HepG2 (cell line): ENCODE results near the gene PLEKHA6. TPM values are rescaled to one million over a fixed set of nuclear protein-coding genes. Genes with fewer than 3 reads are reported as not detected.
A peak's percentile ranks its signal among the peaks of the same experiment; 100 is the strongest.

ENCODE experiments used
- ATAC-seq: fragments of 200-7000 bp; cut with Tn5 transposase; 3 replicates; pipeline ENCODE4 v1.9.1; 2020; ENCODE audit warnings: mild to moderate bottlenecking, moderate library complexity
- BruUV-seq: library from RNA; stranded (reverse); fragments of 400-500 nt; replicated peaks from 2 replicates; lab custom pipeline; 2021; lab: Mats Ljungman, UMichigan
- CTCF ChIA-PET: fragments of 300-600 bp; formaldehyde crosslinking; extraction: SDS; loops from one replicate; lab custom pipeline; 2021; ENCODE audit warnings: low total read pairs, inconsistent platforms, low intra/inter-chr PET ratio; lab: Yijun Ruan, JAX
- POLR2A ChIA-PET: fragments of 350-600 bp; sonication (Branson Sonifier 250); formaldehyde crosslinking; loops from one replicate; lab custom pipeline; 2020; ENCODE audit warnings: antibody characterized with exemption, inconsistent platforms; lab: Yijun Ruan, JAX
- DNase-seq: peaks from one replicate; pipeline ENCODE4 v3.0.0-alpha.2; 2015; ENCODE audit warnings: low spot score
- FAIRE-seq: peaks from 3 replicates; lab custom pipeline; 2011; peaks lifted over from hg19 to GRCh38; lab: Jason Lieb, UNC
- H2AFZ ChIP-seq: one replicate; pipeline ENCODE4 v1.6.1; 2011; ENCODE audit warnings: low read length, inconsistent platforms
- H3K27ac ChIP-seq: fragments of 300-600 bp; 3 replicates; pipeline ENCODE4 v1.8.0; 2011; ENCODE audit warnings: mixed run types, mild to moderate bottlenecking, mixed read lengths, low read length, inconsistent platforms; ENCODE audit not compliant: insufficient read depth; ENCODE audit errors: extremely low read length
- H3K27me3 ChIP-seq, 2 experiments: fragments of 200-600 bp in 1 of 2; 2 replicates in 1 of 2; 3 replicates in 1 of 2; pipeline versions ENCODE4 v1.6.0 to v1.8.0; 2011; ENCODE audit warnings: low read length in 2 of 2, mild to moderate bottlenecking in 2 of 2, moderate library complexity in 2 of 2, inconsistent platforms in 1 of 2; ENCODE audit not compliant: insufficient read depth in 2 of 2, control insufficient read depth in 1 of 2
- H3K36me3 ChIP-seq, 2 experiments: fragments of 200-600 bp in 1 of 2; replicated peaks in 1 of 2; 2 replicates in 1 of 2; 3 replicates in 1 of 2; pipeline versions ENCODE4 v1.5.1 to v1.8.0; 2011; ENCODE audit warnings: low read length in 2 of 2, inconsistent platforms in 1 of 2; ENCODE audit not compliant: insufficient read depth in 2 of 2, control insufficient read depth in 1 of 2
- H3K4me1 ChIP-seq: 2 replicates; pipeline ENCODE4 v1.5.1; 2012; ENCODE audit warnings: low read length, inconsistent platforms; ENCODE audit not compliant: insufficient read depth
- H3K4me2 ChIP-seq: 2 replicates; pipeline ENCODE4 v1.6.0; 2011; ENCODE audit warnings: low read depth, low read length, inconsistent platforms
- H3K4me3 ChIP-seq, 3 experiments: fragments of 200-600 bp in 1 of 3; sonication (generic), shearing (Covaris generic) in 1 of 3; replicated peaks in 1 of 3; 2 replicates each; pipeline ENCODE4 v1.5.1; 2011 to 2016; ENCODE audit warnings: low read length in 3 of 3, inconsistent platforms in 2 of 3, low read depth in 2 of 3, mild to moderate bottlenecking in 2 of 3, control low read depth in 1 of 3, mixed read lengths in 1 of 3; ENCODE audit not compliant: insufficient read depth in 1 of 3
- H3K79me2 ChIP-seq: one replicate; pipeline ENCODE4 v1.6.1; 2011; ENCODE audit warnings: low read length, inconsistent platforms; ENCODE audit not compliant: insufficient read depth
- H3K9ac ChIP-seq: 2 replicates; pipeline ENCODE4 v1.6.0; 2011; ENCODE audit warnings: mild to moderate bottlenecking, low read depth, low read length, inconsistent platforms; ENCODE audit not compliant: insufficient read depth
- H3K9me3 ChIP-seq: 2 replicates; pipeline ENCODE4 v1.5.1; 2012; ENCODE audit warnings: mild to moderate bottlenecking, low read length
- H4K20me1 ChIP-seq: 2 replicates; pipeline ENCODE4 v1.6.0; 2011; ENCODE audit warnings: inconsistent platforms, mild to moderate bottlenecking, low read length, moderate library complexity; ENCODE audit not compliant: insufficient read depth
- ETV5 ChIP-seq: IDR thresholded peaks from 2 replicates; pipeline ENCODE4 v1.6.1; 2018; ENCODE audit warnings: missing biosample characterization, missing genetic modification reagents, inconsistent platforms, borderline replicate concordance
- JARID2 ChIP-seq: sonication (generic); formaldehyde crosslinking; IDR thresholded peaks from 2 replicates; pipeline ENCODE4 v1.8.1; 2023; ENCODE audit warnings: missing genetic modification reagents, inconsistent platforms; ENCODE audit not compliant: insufficient replicate concordance
- NFYC ChIP-seq: IDR thresholded peaks from 2 replicates; pipeline ENCODE4 v1.6.1; 2016; ENCODE audit warnings: missing genetic modification reagents, missing compliant biosample characterization
- POLR2A ChIP-seq, 2 experiments: IDR thresholded peaks; 2 replicates each; pipeline ENCODE4 v1.6.1; 2011; ENCODE audit warnings: low read depth in 2 of 2, low read length in 2 of 2, mild to moderate bottlenecking in 1 of 2, moderate library complexity in 1 of 2; ENCODE audit not compliant: insufficient read depth in 1 of 2
- SIN3A ChIP-seq: IDR thresholded peaks from 2 replicates; pipeline ENCODE4 v1.6.1; 2011; ENCODE audit warnings: low read depth, mild to moderate bottlenecking, control low read depth, low read length, borderline replicate concordance
- SIX4 ChIP-seq: sonication (generic); formaldehyde crosslinking; IDR thresholded peaks from 2 replicates; pipeline ENCODE4 v1.4.0; 2020; ENCODE audit warnings: missing genetic modification reagents
- SNAI1 ChIP-seq: sonication (generic); formaldehyde crosslinking; IDR thresholded peaks from 2 replicates; pipeline ENCODE4 v1.5.0; 2020; ENCODE audit warnings: mild to moderate bottlenecking, missing genetic modification reagents, borderline replicate concordance
- SPEN ChIP-seq: sonication (generic); formaldehyde crosslinking; IDR thresholded peaks from 2 replicates; pipeline ENCODE4 v1.5.1; 2020; ENCODE audit warnings: low read depth, mild to moderate bottlenecking, missing genetic modification reagents
- STAG1 ChIP-seq: sonication (generic); formaldehyde crosslinking; IDR thresholded peaks from 2 replicates; pipeline ENCODE4 v1.4.0; 2020; ENCODE audit warnings: missing genetic modification reagents
- TAF15 ChIP-seq: fragments of 200-400 bp; formaldehyde crosslinking; IDR thresholded peaks from one replicate; pipeline ENCODE4 v1.6.1; 2018; ENCODE audit warnings: mild to moderate bottlenecking, low read depth, low read length; ENCODE audit not compliant: poor library complexity, severe bottlenecking
- TBX2 ChIP-seq: sonication (generic); formaldehyde crosslinking; IDR thresholded peaks from 2 replicates; pipeline ENCODE4 v1.5.0; 2020; ENCODE audit warnings: missing genetic modification reagents, mild to moderate bottlenecking, borderline replicate concordance
- ZNF562 ChIP-seq: sonication (generic); formaldehyde crosslinking; IDR thresholded peaks from 2 replicates; pipeline ENCODE4 v1.8.0; 2022; ENCODE audit warnings: missing genetic modification reagents, borderline replicate concordance
- ZNF619 ChIP-seq: sonication (generic); formaldehyde crosslinking; IDR thresholded peaks from 2 replicates; pipeline ENCODE4 v1.4.0; 2020; ENCODE audit warnings: mild to moderate bottlenecking, missing genetic modification reagents
- ZNF710 ChIP-seq: sonication (generic); formaldehyde crosslinking; IDR thresholded peaks from 2 replicates; pipeline ENCODE4 v1.5.0; 2020; ENCODE audit warnings: mild to moderate bottlenecking, missing genetic modification reagents, borderline replicate concordance
- WGBS: methylation state at CpG from one replicate; pipeline ENCODE4 v1.1.6; 2017; ENCODE audit warnings: low lambda C conversion rate; 5-methylcytosine and 5-hydroxymethylcytosine counted together
- in situ Hi-C: cut with HindIII; loops from 2 replicates; pipeline ENCODE4 v1.10.0; 2017; ENCODE audit warnings: low pct_unique_long_range_greater_than_20kb; ENCODE audit not compliant: extremely low pct_ligation_motif_present
- intact Hi-C: fragments of 100-400 bp; cut with micrococcal nuclease; formaldehyde crosslinking; loops from one replicate; pipeline ENCODE4 v1.10.0; 2022; ENCODE audit not compliant: unreplicated experiment
- polyA plus RNA-seq, 8 experiments: library from polyadenylated mRNA; depleted of rRNA in 3 of 8; stranded (reverse) in 7 of 8; unstranded in 1 of 8; fragments of >200 nt; fragmentation: Illumina TruSeq in 4 of 8; extraction: Trizol in 4 of 8; gene quantifications; 2 replicates each; pipeline versions ENCODE4 v1.2.1 to v1.2.3, GENCODE V29; 2011 to 2016; ENCODE audit warnings: low read depth in 4 of 8, missing spikeins in 1 of 8, mixed read lengths in 1 of 8; ENCODE audit not compliant: insufficient read depth in 1 of 8
- total RNA-seq, 5 experiments: library from RNA; depleted of rRNA; stranded (reverse); fragments of >200 nt; fragmentation: Illumina TruSeq; extraction: Trizol; gene quantifications; 2 replicates each; pipeline ENCODE4 v1.2.3, GENCODE V29; 2016; ENCODE audit warnings: low read depth in 1 of 5
- TF ChIP-seq, protein P1 (sequence below): sonication (generic); formaldehyde crosslinking; IDR thresholded peaks from 2 replicates; pipeline ENCODE4 v1.4.0; 2020; ENCODE audit warnings: missing genetic modification reagents
- TF ChIP-seq, protein P2 (sequence below): IDR thresholded peaks from 2 replicates; pipeline ENCODE4 v1.6.1; 2016; ENCODE audit warnings: missing genetic modification reagents, missing compliant biosample characterization

PLEKHA6 gene
- total and polyA plus RNA-seq, 2 of the 13 experiments (the other 11 are each of a cell fraction or from before 2014, with no cell fraction given): 5.3 to 11.4 TPM

GRCh38 chr1:204268101-204268500, 91.6 kb downstream of the PLEKHA6 start:
- Histone ChIP-seq H4K20me1 (no peaks in the 10 kb centered on the region), H3K4me1 (peaks cover 32% of the 10 kb centered on the region), H3K4me3 (no peak overlapping the region), H3K27me3 (no peaks in the 10 kb centered on the region), H3K27ac (peak overlapping the region; percentile 78), H3K4me2 (no peak overlapping the region), H3K79me2 (no peaks in the 10 kb centered on the region), H3K9me3 (no peaks in the 10 kb centered on the region), H3K9ac (no peak overlapping the region), H2AFZ (no peak overlapping the region), H3K36me3 (peaks cover 2 to 42% of the 10 kb centered on the region in 2 experiments; a peak in 4 of 5 replicates)
- intact Hi-C loops (no loop called here), in situ Hi-C loops (no loop called here)
- ChIA-PET POLR2A (no interaction called here), CTCF (no interaction called here)
- no peak for FAIRE-seq
- 89% methylated on average over 9 of the region's 9 CpGs for WGBS
- DNase-seq: no peak
- BruUV-seq: no TSS peak
- no peak for ATAC-seq
- no peak for TF ChIP-seq SIX4 (CRISPR knock-in tag)

GRCh38 chr1:204267191-204267601, 92.5 kb downstream of the PLEKHA6 start:
- peak overlapping the region; percentile 78 for H3K27ac ChIP-seq
- BruUV-seq: no TSS peak
- 85% methylated on average over 9 of the region's 9 CpGs for WGBS
- TF ChIP-seq, protein P1, sequence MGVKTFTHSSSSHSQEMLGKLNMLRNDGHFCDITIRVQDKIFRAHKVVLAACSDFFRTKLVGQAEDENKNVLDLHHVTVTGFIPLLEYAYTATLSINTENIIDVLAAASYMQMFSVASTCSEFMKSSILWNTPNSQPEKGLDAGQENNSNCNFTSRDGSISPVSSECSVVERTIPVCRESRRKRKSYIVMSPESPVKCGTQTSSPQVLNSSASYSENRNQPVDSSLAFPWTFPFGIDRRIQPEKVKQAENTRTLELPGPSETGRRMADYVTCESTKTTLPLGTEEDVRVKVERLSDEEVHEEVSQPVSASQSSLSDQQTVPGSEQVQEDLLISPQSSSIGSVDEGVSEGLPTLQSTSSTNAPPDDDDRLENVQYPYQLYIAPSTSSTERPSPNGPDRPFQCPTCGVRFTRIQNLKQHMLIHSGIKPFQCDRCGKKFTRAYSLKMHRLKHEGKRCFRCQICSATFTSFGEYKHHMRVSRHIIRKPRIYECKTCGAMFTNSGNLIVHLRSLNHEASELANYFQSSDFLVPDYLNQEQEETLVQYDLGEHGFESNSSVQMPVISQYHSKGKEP: no peak
- TF ChIP-seq TBX2 (no peak), ZNF710 (CRISPR knock-in tag) (no peak), SPEN (CRISPR knock-in tag) (0 out of 2 replicates have a peak, but pooled peaks have one; percentile 21), ETV5 (no peak), NFYC (no peak), ZNF619 (CRISPR knock-in tag) (no peak), SNAI1 (CRISPR knock-in tag) (no peak), SIN3A (no peak), POLR2A (IDR thresholded peaks at IDR 0.05; ENCODE audit: insufficient read depth in 1 of 2, low read depth in 2 of 2, low read length in 2 of 2) (no peak), ZNF562 (CRISPR knock-in tag) (no peak), JARID2 (CRISPR knock-in tag) (no peak), TAF15 (no peak), STAG1 (CRISPR knock-in tag) (no peak)
- TF ChIP-seq, protein P2, sequence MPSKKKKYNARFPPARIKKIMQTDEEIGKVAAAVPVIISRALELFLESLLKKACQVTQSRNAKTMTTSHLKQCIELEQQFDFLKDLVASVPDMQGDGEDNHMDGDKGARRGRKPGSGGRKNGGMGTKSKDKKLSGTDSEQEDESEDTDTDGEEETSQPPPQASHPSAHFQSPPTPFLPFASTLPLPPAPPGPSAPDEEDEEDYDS (CRISPR knock-in tag): no peak

More at GRCh38 chr1:204267191-204267601, 92.5 kb downstream of the PLEKHA6 start:
- no peak for FAIRE-seq
- no peaks in the 10 kb centered on the region for H3K9me3 ChIP-seq
- ChIA-PET POLR2A (interaction anchor here (0.9 to 1.4 kb wide), 2 partner anchors 28 to 53 kb away, joined by 3 to 4 read pairs; partner anchors contain the start of gene GOLT1A), CTCF (no interaction called here)
- no peak for DNase-seq
- no peak for ATAC-seq
- peak overlapping the region; percentile 82 for H3K4me2 ChIP-seq
- no peak overlapping the region for H2AFZ ChIP-seq
- H4K20me1 ChIP-seq: no peaks in the 10 kb centered on the region
- in situ Hi-C loops: no loop called here
- intact Hi-C loops: no loop called here
- H3K4me1 ChIP-seq: peaks cover 32% of the 10 kb centered on the region
- H3K79me2 ChIP-seq: no peaks in the 10 kb centered on the region
- H3K4me3 ChIP-seq: peak overlapping the region in 1 of 3 experiments; percentile 49; a peak in 2 of 6 replicates
- no peaks in the 10 kb centered on the region for H3K27me3 ChIP-seq
- peak overlapping the region; percentile 67 for H3K9ac ChIP-seq
- peaks cover 0 to 38% of the 10 kb centered on the region in 2 experiments; a peak in 4 of 5 replicates for H3K36me3 ChIP-seq
